Uterus (tissue), 4 donors: Measurements from ENCODE around the gene ATP11B. TPM values are rescaled to one million over a fixed set of nuclear protein-coding genes. Genes with fewer than 3 reads are reported as not detected.

ENCODE experiments used
- DNase-seq, 2 donors: peaks; one replicate each; pipeline ENCODE4 v3.0.0-alpha.2; 2019 to 2020
- H3K27ac ChIP-seq, 2 donors: fragments of 200-600 bp; sonication (generic); 1 replicate in 1 of 2; 2 replicates in 1 of 2; pipeline ENCODE4 v1.5.1; 2016 to 2018
- H3K27me3 ChIP-seq, 2 donors: fragments of 200-600 bp; sonication (generic); one replicate each; pipeline ENCODE4 v1.5.1; 2018 to 2019; ENCODE audit warnings: control low read depth in 1 of 2
- H3K36me3 ChIP-seq, 2 donors: fragments of 200-600 bp; sonication (generic); one replicate each; pipeline ENCODE4 v1.5.1; 2019; ENCODE audit warnings: control low read depth in 1 of 2
- H3K4me1 ChIP-seq, 2 donors: fragments of 200-600 bp; sonication (generic); one replicate each; pipeline ENCODE4 v1.5.1; 2018 to 2019; ENCODE audit warnings: control low read depth in 1 of 2
- H3K4me3 ChIP-seq, 2 donors: fragments of 200-600 bp; sonication (generic); 1 replicate in 1 of 2; 2 replicates in 1 of 2; pipeline ENCODE4 v1.5.1; 2018 to 2019; ENCODE audit warnings: mild to moderate bottlenecking in 1 of 2
- H3K9me3 ChIP-seq, 2 donors: fragments of 200-600 bp; sonication (generic); one replicate each; pipeline ENCODE4 v1.5.1; 2019; ENCODE audit warnings: control low read depth in 1 of 2
- CTCF ChIP-seq, 4 experiments: fragments of 200-600 bp in 2 of 4; fragments of 450-650 bp in 2 of 4; sonication (generic) in 2 of 4; IDR thresholded peaks; one replicate each; pipeline ENCODE4 v1.5.1; 2016 to 2019; ENCODE audit warnings: antibody characterized with exemption in 4 of 4, mild to moderate bottlenecking in 2 of 4, moderate library complexity in 1 of 4
- POLR2A ChIP-seq, 2 donors: fragments of 450-650 bp; IDR thresholded peaks; one replicate each; pipeline ENCODE4 v1.6.1; 2016; ENCODE audit warnings: antibody characterized with exemption in 2 of 2, mild to moderate bottlenecking in 1 of 2, moderate library complexity in 1 of 2
- intact Hi-C: fragments of 100-400 bp; cut with DNase I; formaldehyde crosslinking; loops from one replicate; pipeline ENCODE4 v1.15.1; 2023; ENCODE audit warnings: low total_unique reads
- total RNA-seq, 4 donors: library from RNA; depleted of rRNA in 3 of 4; stranded (reverse); fragments of >200 nt in 3 of 4; gene quantifications; one replicate each; pipeline versions ENCODE4 v1.1.0 to v1.2.4, GENCODE V29; 2014 to 2023
- donor health status: DM: yes; HTN: yes; CAD: no.

The ATP11B gene
- total RNA-seq, 4 donors from 2014 or later, result 53.5 to 136 (median 95.1) TPM

DNA sequence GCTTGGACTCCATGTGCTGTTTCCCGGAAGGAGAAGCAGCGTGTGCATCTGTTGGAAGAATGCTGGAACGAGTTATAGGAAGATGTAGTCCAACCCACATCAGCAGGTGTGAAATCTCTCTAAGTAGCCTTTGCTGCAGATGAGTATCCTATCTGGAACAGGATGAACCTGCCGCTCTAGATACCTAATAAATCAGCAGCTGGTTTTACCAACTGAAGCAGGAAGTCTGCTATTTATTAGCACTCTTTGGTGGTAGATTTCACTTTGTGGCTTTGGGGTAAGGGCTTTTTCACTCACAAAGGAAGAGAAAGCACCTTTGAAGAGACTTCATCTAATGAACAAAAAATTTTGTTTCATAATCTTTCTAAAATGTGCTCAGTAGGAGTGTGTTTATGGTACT is 120.6 kb downstream of the ATP11B start:
- no peaks in the 10 kb centered on the region for H3K27me3 ChIP-seq
- H3K9me3 ChIP-seq, result no peaks in the 10 kb centered on the region
- H3K27ac ChIP-seq, result peak overlapping the region in 1 of 2 donors; percentile 48
- intact Hi-C loops, result no loop called here
- H3K4me1 ChIP-seq, result no peaks in the 10 kb centered on the region
- no peak for TF ChIP-seq CTCF (IDR thresholded peaks at IDR 0.05)
- no peak for TF ChIP-seq POLR2A (IDR thresholded peaks at IDR 0.05)
- DNase-seq, result no peak
- no peak overlapping the region for H3K4me3 ChIP-seq
- no peaks in the 10 kb centered on the region for H3K36me3 ChIP-seq

- no peak for DNase-seq
- Histone ChIP-seq H3K9me3 (no peaks in the 10 kb centered on the region), H3K27ac (peak overlapping the region in 1 of 2 donors; percentile 48), H3K4me1 (no peaks in the 10 kb centered on the region), H3K4me3 (no peak overlapping the region), H3K36me3 (no peaks in the 10 kb centered on the region), H3K27me3 (no peaks in the 10 kb centered on the region)
- intact Hi-C loops, result no loop called here
- TF ChIP-seq POLR2A (IDR thresholded peaks at IDR 0.05) (no peak), CTCF (IDR thresholded peaks at IDR 0.05) (no peak)
These were observed 121.0 kb downstream of the ATP11B start for GRCh38 chr3:182914341-182914740.

DNA sequence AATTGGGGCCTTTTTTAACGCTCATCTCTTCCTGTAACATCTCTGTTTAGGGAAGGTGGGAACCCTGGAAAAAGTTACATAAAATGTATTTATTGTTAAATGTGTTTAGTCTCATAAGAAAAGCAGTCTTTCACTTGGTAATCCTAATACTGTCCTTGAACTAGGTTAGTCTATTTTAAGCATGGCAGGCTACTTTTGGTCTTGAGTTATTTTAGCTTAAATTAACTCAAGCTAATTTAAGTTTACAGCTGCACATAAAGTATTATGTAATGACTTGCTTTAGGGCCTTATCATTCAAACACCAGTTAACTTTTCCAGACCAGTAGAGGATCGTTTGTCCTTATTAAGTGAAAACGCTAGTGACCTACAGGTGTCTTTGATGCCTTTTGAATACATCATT is 123.8 kb downstream of the ATP11B start:
- no peaks in the 10 kb centered on the region for H3K27me3 ChIP-seq
- no peak overlapping the region for H3K4me3 ChIP-seq
- intact Hi-C loops, result no loop called here
- H3K27ac ChIP-seq, result no peak overlapping the region
- no peaks in the 10 kb centered on the region for H3K4me1 ChIP-seq
- no peaks in the 10 kb centered on the region for H3K36me3 ChIP-seq
- TF ChIP-seq POLR2A (IDR thresholded peaks at IDR 0.05) (no peak), CTCF (IDR thresholded peaks at IDR 0.05) (no peak)
- no peaks in the 10 kb centered on the region for H3K9me3 ChIP-seq
- no peak for DNase-seq

- no peak overlapping the region for H3K27ac ChIP-seq
- no peak for DNase-seq
- no peak overlapping the region for H3K4me3 ChIP-seq
- no peaks in the 10 kb centered on the region for H3K36me3 ChIP-seq
- no peaks in the 10 kb centered on the region for H3K4me1 ChIP-seq
- TF ChIP-seq POLR2A (IDR thresholded peaks at IDR 0.05) (no peak), CTCF (IDR thresholded peaks at IDR 0.05) (no peak)
- no peaks in the 10 kb centered on the region for H3K9me3 ChIP-seq
- no peaks in the 10 kb centered on the region for H3K27me3 ChIP-seq
- intact Hi-C loops, result no loop called here
These were observed 126.6 kb downstream of the ATP11B start for GRCh38 chr3:182919866-182920357.

GRCh38 chr3:182920515-182921084 is 127.3 kb downstream of the ATP11B start:
- no peak for DNase-seq
- H3K27ac ChIP-seq, result no peak overlapping the region
- no peak overlapping the region for H3K4me3 ChIP-seq
- H3K27me3 ChIP-seq, result no peaks in the 10 kb centered on the region
- H3K9me3 ChIP-seq, result no peaks in the 10 kb centered on the region
- H3K36me3 ChIP-seq, result no peaks in the 10 kb centered on the region
- H3K4me1 ChIP-seq, result no peaks in the 10 kb centered on the region
- intact Hi-C loops, result no loop called here
- TF ChIP-seq CTCF (IDR thresholded peaks at IDR 0.05), result no peak
- TF ChIP-seq POLR2A (IDR thresholded peaks at IDR 0.05), result no peak
